MM.1S (cell line): Measurements from ENCODE around the gene FSIP1.

Experiments
- DNase-seq: peaks from one replicate; pipeline ENCODE4 v3.0.0-alpha.2; 2015
- H2AFZ ChIP-seq: fragments of 300-600 bp; sonication (generic); 2 replicates; pipeline ENCODE4 v1.6.0; 2016; ENCODE audit warnings: antibody characterized with exemption, low read length
- H3F3A ChIP-seq: fragments of 300-600 bp; sonication (generic); 2 replicates; pipeline ENCODE4 v1.6.1; 2016; ENCODE audit warnings: mild to moderate bottlenecking, antibody characterized with exemption, low read length, moderate library complexity, mixed read lengths; ENCODE audit not compliant: insufficient read depth
- H3K27ac ChIP-seq: fragments of 300-600 bp; sonication (generic); 2 replicates; pipeline ENCODE4 v1.5.1; 2016; ENCODE audit warnings: mild to moderate bottlenecking, low read length
- H3K27me3 ChIP-seq: fragments of 300-600 bp; sonication (generic); replicated peaks from 2 replicates; pipeline ENCODE4 v1.6.0; 2016; ENCODE audit warnings: low read length; ENCODE audit not compliant: insufficient read depth
- H3K36me3 ChIP-seq: fragments of 300-600 bp; sonication (generic); replicated peaks from 2 replicates; pipeline ENCODE4 v1.6.1; 2016; ENCODE audit warnings: mild to moderate bottlenecking, low read length, mixed read lengths; ENCODE audit not compliant: insufficient read depth
- H3K4me1 ChIP-seq: fragments of 300-600 bp; sonication (generic); 2 replicates; pipeline ENCODE4 v1.6.1; 2016; ENCODE audit warnings: low read length, mixed read lengths
- H3K4me2 ChIP-seq: fragments of 300-600 bp; sonication (generic); 2 replicates; pipeline ENCODE4 v1.6.0; 2016; ENCODE audit warnings: low read depth, low read length
- H3K4me3 ChIP-seq: fragments of 300-600 bp; sonication (generic); 2 replicates; pipeline ENCODE4 v1.5.1; 2016; ENCODE audit warnings: low read length, mixed read lengths
- H3K79me2 ChIP-seq: fragments of 300-600 bp; sonication (generic); 2 replicates; pipeline ENCODE4 v1.6.1; 2016; ENCODE audit warnings: mixed run types, low read length, mixed read lengths
- H3K9ac ChIP-seq: fragments of 300-600 bp; sonication (generic); 2 replicates; pipeline ENCODE4 v1.6.1; 2016; ENCODE audit warnings: low read length, mixed read lengths
- H3K9me2 ChIP-seq: fragments of 300-600 bp; sonication (generic); replicated peaks from 2 replicates; pipeline ENCODE4 v1.6.1; 2016; ENCODE audit warnings: mild to moderate bottlenecking, low read length, mixed read lengths; ENCODE audit not compliant: insufficient read depth
- H3K9me3 ChIP-seq: fragments of 300-600 bp; sonication (generic); replicated peaks from 2 replicates; pipeline ENCODE4 v1.6.1; 2016; ENCODE audit warnings: mild to moderate bottlenecking, low read length, mixed read lengths; ENCODE audit not compliant: insufficient read depth
- H4K20me1 ChIP-seq: fragments of 300-600 bp; sonication (generic); 2 replicates; pipeline ENCODE4 v1.6.1; 2016; ENCODE audit warnings: mild to moderate bottlenecking, low read length, moderate library complexity, mixed read lengths; ENCODE audit not compliant: insufficient read depth
- CTCF ChIP-seq: fragments of 300-600 bp; sonication (generic); IDR thresholded peaks from 2 replicates; pipeline ENCODE4 v1.5.1; 2016; ENCODE audit warnings: antibody characterized with exemption, low read length, mixed read lengths
- EZH2 ChIP-seq: fragments of 300-600 bp; sonication (generic); optimal IDR thresholded peaks from 2 replicates; pipeline ENCODE3; 2017; ENCODE audit warnings: low read depth, mild to moderate bottlenecking, antibody characterized with exemption, low read length, mixed read lengths
- EZH2phosphoT487 ChIP-seq: fragments of 300-600 bp; sonication (generic); IDR thresholded peaks from 2 replicates; pipeline ENCODE4 v1.6.1; 2018; ENCODE audit warnings: antibody characterized with exemption, low read length

Gene FSIP1

GRCh38 chr15:39695793-39696192, 86.8 kb downstream of the FSIP1 start:
- H3K9ac ChIP-seq: no peak overlapping the region
- no peaks in the 10 kb centered on the region for H3F3A ChIP-seq
- no peak overlapping the region for H3K27ac ChIP-seq
- H3K4me1 ChIP-seq: no peaks in the 10 kb centered on the region
- no peaks in the 10 kb centered on the region for H3K27me3 ChIP-seq
- H3K4me2 ChIP-seq: no peak overlapping the region
- H2AFZ ChIP-seq: no peak overlapping the region
- no peaks in the 10 kb centered on the region for H3K36me3 ChIP-seq
- no peaks in the 10 kb centered on the region for H4K20me1 ChIP-seq
- H3K9me2 ChIP-seq: no peaks in the 10 kb centered on the region
- no peak overlapping the region for H3K4me3 ChIP-seq
- no peaks in the 10 kb centered on the region for H3K79me2 ChIP-seq
- TF ChIP-seq EZH2phosphoT487 (no peak), EZH2 (no peak), CTCF (no peak)
- H3K9me3 ChIP-seq: no peaks in the 10 kb centered on the region
- no peak for DNase-seq

DNA sequence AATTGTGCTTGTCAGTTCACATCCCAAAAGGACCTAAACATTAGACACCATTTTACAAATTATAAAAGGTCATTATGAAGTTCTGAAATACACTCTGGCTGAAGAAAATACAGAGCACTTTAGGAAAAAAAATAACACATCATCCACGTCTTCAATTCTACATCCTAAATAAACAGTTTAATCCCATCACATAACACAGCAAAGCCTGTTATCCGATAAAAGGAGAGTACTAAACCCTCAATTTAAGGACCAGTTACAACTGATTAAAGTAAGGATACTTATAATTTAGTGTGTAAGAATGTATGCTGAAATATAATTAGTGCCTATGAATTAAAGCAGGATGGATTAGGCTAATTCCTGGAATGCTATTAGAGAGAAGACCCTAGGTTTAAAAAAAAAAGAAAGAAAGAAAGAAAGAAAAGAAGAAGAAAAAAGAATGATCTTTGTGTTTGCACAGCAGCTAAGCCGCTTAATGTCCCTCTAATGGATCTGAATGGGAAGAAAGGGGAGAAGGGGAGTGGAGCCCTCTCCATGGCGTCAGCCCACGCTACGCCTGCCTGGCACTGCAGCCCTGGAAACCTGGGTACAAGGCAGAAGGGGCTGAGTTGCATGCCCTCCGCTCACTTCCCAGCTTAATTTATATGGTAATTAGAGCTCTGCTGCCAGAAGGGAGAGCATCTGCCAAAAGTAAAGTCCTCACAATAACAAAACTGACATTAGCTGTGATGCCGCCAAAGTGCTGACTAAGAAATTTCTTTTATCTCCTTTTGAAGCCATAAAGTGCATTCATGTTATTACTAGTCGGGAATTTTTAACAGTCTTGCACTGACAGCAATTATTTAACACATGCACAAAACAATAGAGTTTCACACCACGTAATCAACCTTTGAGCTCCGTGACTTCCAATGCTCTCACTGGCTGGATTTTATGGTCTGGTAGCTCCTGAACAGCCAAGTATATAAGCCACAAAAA, 90.0 kb downstream of the FSIP1 start:
- H3K4me3 ChIP-seq: no peak overlapping the region
- H3K27me3 ChIP-seq: no peaks in the 10 kb centered on the region
- H3F3A ChIP-seq: no peaks in the 10 kb centered on the region
- no peaks in the 10 kb centered on the region for H3K9me3 ChIP-seq
- H3K9me2 ChIP-seq: no peaks in the 10 kb centered on the region
- H3K9ac ChIP-seq: no peak overlapping the region
- no peak for DNase-seq
- no peak overlapping the region for H3K4me2 ChIP-seq
- H3K27ac ChIP-seq: no peak overlapping the region
- H3K4me1 ChIP-seq: no peaks in the 10 kb centered on the region
- H3K79me2 ChIP-seq: no peaks in the 10 kb centered on the region
- TF ChIP-seq EZH2phosphoT487: no peak
- TF ChIP-seq EZH2: no peak
- no peak for TF ChIP-seq CTCF
- no peak overlapping the region for H2AFZ ChIP-seq
- H4K20me1 ChIP-seq: no peaks in the 10 kb centered on the region
- H3K36me3 ChIP-seq: no peaks in the 10 kb centered on the region

GRCh38 chr15:39690881-39691634, 91.6 kb downstream of the FSIP1 start:
- H3K9me3 ChIP-seq: no peaks in the 10 kb centered on the region
- H3F3A ChIP-seq: no peaks in the 10 kb centered on the region
- H3K36me3 ChIP-seq: no peaks in the 10 kb centered on the region
- H3K4me2 ChIP-seq: no peak overlapping the region
- H4K20me1 ChIP-seq: no peaks in the 10 kb centered on the region
- no peaks in the 10 kb centered on the region for H3K79me2 ChIP-seq
- H3K4me1 ChIP-seq: no peaks in the 10 kb centered on the region
- H3K9ac ChIP-seq: no peak overlapping the region
- H3K27ac ChIP-seq: no peak overlapping the region
- no peak for DNase-seq
- no peak overlapping the region for H2AFZ ChIP-seq
- H3K4me3 ChIP-seq: no peak overlapping the region
- no peaks in the 10 kb centered on the region for H3K9me2 ChIP-seq
- TF ChIP-seq EZH2phosphoT487: no peak
- TF ChIP-seq CTCF: no peak
- no peak for TF ChIP-seq EZH2
- H3K27me3 ChIP-seq: no peaks in the 10 kb centered on the region
